IPS DF 6.9 (cell line): ENCODE data around the gene POLR3GL.
A peak's percentile ranks its signal among the peaks of the same experiment; 100 is the strongest.

Experiments
- DNase-seq: peaks from one replicate; pipeline ENCODE4 v3.0.0-alpha.2; 2013; ENCODE audit warnings: low read depth, low spot score
- H3K27ac ChIP-seq: one replicate; pipeline ENCODE4 v1.5.1; 2013; ENCODE audit warnings: low read length, control low read depth
- H3K27me3 ChIP-seq: 2 replicates; pipeline ENCODE4 v1.6.1; 2013; ENCODE audit warnings: mild to moderate bottlenecking, low read length; ENCODE audit not compliant: control insufficient read depth, insufficient read depth
- H3K36me3 ChIP-seq: 2 replicates; pipeline ENCODE4 v1.6.1; 2013; ENCODE audit warnings: low read length; ENCODE audit not compliant: control insufficient read depth, insufficient read depth
- H3K4me1 ChIP-seq: 2 replicates; pipeline ENCODE4 v1.6.1; 2013; ENCODE audit warnings: low read length; ENCODE audit not compliant: control insufficient read depth, insufficient read depth
- H3K4me3 ChIP-seq: 2 replicates; pipeline ENCODE4 v1.5.1; 2013; ENCODE audit warnings: mild to moderate bottlenecking, low read length
- H3K9me3 ChIP-seq: 2 replicates; pipeline ENCODE4 v1.6.1; 2013; ENCODE audit warnings: low read length, inconsistent platforms; ENCODE audit not compliant: control insufficient read depth, insufficient read depth
- WGBS: extraction: QIAGEN DNeasy Blood & Tissue Kit; methylation state at CpG from one replicate; pipeline ENCODE4 v1.1.7; 2013; ENCODE audit warnings: mixed read lengths, missing lambda C conversion rate; ENCODE audit not compliant: insufficient read length, insufficient coverage; 5-methylcytosine and 5-hydroxymethylcytosine counted together

Gene POLR3GL

DNA sequence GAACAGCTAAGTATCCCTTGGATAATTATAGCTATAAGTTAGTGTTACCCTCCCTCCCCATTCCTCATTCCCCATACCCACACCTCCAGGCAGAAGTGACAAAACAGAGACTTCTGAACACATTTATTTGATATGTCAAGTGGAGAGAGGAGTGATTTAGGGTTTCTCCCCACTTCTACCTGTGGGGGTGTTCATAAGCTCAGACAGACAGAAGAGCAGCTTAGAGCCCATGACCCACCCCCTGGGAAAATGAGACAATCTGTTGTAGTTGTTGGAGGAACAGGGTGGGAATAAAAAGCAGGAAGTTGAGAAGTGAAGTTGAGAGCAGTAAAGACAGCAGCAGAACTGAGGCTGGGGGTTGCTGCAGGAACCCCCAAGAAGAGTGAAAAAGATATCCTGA lies 5.2 kb upstream of the POLR3GL start:
- H3K27ac ChIP-seq = no peak overlapping the region
- no peaks in the 10 kb centered on the region for H3K9me3 ChIP-seq
- DNase-seq = no peak
- no peak overlapping the region for H3K4me3 ChIP-seq
- H3K36me3 ChIP-seq = no peaks in the 10 kb centered on the region
- peaks cover 31% of the 10 kb centered on the region for H3K27me3 ChIP-seq
- peaks cover 3% of the 10 kb centered on the region; the same call in 1 of the 2 replicates for H3K4me1 ChIP-seq

DNA sequence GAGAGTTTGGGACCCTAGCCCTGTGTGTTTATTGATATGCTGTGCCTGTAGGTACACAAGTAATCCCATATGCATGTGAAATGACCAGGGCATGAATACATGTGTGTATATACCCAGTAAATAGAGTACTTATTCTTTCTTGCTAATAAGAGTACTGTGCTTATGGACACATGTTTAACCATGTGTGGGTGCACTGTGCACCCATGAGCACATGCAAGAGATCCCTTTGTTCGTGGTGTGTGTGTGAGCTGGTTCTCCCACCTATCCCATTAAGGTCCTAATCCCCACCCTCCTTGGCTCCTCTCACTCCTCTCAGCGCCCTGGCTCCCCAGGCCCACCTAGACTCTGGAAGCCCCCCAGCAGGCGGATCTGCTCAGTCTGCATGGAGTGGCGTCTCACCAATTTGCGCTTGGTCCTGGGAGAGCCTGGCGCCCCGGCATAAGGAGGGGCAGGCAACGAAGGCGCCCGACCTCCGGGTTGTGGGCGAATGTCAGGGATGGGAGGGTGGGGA lies 4.5 kb upstream of the POLR3GL start:
- H3K4me3 ChIP-seq = peak overlapping the region; percentile 57; the same call in 1 of the 2 replicates

DNA sequence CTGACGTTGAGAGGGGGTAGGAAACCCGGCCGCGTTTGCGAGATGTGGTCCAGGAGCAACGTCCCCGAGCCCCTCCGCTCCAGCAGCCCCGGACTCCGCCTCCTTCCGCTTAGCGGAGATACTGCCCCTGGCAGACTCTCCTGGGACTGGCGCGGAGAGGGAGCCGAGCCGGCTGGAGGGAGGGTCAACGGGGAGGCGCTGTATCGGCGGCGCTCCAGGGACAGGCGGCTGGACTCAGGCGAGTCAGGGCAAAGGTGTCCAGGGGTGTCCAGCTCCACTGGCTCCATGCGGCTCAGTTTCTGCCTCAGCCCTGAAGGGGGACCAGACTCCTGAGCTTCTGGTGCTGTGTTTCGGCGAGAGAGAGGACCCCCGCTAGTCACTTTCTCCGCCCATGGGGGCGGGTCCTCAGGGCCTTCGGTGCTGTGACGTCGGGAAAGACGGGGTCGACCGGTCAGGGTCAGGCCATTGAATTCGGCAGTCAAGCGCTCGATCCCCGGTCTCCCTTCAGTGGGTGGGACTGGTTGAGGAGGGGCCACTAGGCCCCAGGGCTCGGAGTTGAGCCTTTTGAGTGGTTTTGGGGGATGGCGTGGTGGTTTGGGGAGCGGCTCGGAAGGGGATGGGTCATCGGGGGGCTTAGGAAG lies 3.9 kb upstream of the POLR3GL start:
- no peaks in the 10 kb centered on the region for H3K9me3 ChIP-seq
- H3K4me3 ChIP-seq = peak overlapping the region; percentile 57; the same call in 1 of the 2 replicates
- H3K36me3 ChIP-seq = no peaks in the 10 kb centered on the region
- peaks cover 31% of the 10 kb centered on the region for H3K27me3 ChIP-seq
- peaks cover 3% of the 10 kb centered on the region; the same call in 1 of the 2 replicates for H3K4me1 ChIP-seq
- no peak overlapping the region for H3K27ac ChIP-seq
- WGBS = no CpG with 5 or more reads among the region's 44 CpGs
- peak; percentile 74 for DNase-seq

More for the DNA sequence above, 4.5 kb upstream of the POLR3GL start:
- Histone ChIP-seq H3K36me3 (no peaks in the 10 kb centered on the region), H3K27me3 (peaks cover 31% of the 10 kb centered on the region), H3K9me3 (no peaks in the 10 kb centered on the region), H3K4me1 (peaks cover 3% of the 10 kb centered on the region; the same call in 1 of the 2 replicates), H3K27ac (no peak overlapping the region)
- WGBS = no CpG with 5 or more reads among the region's 12 CpGs
- DNase-seq = no peak

DNA sequence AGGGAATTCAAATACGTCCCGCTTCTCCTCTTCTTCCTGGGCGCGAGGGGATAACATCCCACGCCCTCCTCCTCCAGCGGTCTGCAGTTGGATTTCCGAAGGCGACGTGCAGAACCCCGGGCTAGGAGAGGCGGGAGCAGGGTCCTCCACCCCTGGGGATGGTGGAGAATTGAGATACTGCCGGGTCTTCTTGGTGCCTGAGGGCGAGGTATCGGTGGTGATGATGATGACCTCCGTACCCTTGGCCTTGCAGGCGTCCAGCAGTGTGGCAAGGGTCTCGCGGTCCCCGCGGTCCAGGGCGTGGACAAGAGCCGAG lies 3.4 kb upstream of the POLR3GL start:
- WGBS = no CpG with 5 or more reads among the region's 22 CpGs
- Histone ChIP-seq H3K4me3 (peak overlapping the region; percentile 57; the same call in 1 of the 2 replicates), H3K36me3 (no peaks in the 10 kb centered on the region), H3K9me3 (no peaks in the 10 kb centered on the region), H3K4me1 (peaks cover 3% of the 10 kb centered on the region; the same call in 1 of the 2 replicates), H3K27me3 (peaks cover 29% of the 10 kb centered on the region), H3K27ac (no peak overlapping the region)
- DNase-seq = no peak

DNA sequence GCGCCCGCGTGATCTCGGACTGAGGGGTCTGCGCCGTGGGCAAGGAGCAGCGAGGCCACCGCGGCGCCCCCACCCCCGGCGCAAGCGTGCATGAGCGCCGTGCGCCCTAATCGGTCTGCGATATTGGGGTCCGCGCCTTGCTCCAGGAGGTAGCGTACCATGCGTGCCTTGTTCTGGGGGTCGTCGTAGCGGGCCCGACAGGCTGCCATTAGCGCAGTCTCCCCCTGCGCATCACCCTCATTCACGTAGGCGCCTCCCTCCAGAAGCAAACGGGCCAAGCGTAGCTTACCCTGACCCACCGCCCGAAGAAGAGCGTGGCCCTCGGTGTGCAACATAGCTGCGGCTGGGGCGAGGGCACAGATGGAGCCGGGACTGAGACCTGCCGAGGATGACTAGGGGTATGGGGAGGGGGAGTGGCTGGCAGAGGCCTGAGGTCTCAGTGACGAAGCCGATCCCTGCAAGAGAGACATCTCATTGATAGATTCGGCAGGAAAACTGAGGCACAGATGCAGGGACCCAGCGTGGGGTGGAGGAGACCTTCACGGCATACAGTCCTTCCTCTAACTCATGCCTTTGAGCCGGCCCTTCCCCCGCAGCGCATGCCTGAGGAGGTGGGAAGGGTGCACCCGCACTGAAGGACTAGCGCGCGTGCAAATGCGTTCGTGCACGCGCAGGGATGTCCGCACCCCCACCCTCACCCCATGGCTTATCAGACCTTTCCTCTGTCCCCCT lies 2.9 kb upstream of the POLR3GL start:
- Histone ChIP-seq H3K36me3 (no peaks in the 10 kb centered on the region), H3K9me3 (no peaks in the 10 kb centered on the region), H3K4me1 (peaks cover 3% of the 10 kb centered on the region; the same call in 1 of the 2 replicates), H3K27ac (no peak overlapping the region), H3K27me3 (peaks cover 29% of the 10 kb centered on the region), H3K4me3 (peak overlapping the region; percentile 57; the same call in 1 of the 2 replicates)
- DNase-seq = no peak
- WGBS = no CpG with 5 or more reads among the region's 57 CpGs

DNA sequence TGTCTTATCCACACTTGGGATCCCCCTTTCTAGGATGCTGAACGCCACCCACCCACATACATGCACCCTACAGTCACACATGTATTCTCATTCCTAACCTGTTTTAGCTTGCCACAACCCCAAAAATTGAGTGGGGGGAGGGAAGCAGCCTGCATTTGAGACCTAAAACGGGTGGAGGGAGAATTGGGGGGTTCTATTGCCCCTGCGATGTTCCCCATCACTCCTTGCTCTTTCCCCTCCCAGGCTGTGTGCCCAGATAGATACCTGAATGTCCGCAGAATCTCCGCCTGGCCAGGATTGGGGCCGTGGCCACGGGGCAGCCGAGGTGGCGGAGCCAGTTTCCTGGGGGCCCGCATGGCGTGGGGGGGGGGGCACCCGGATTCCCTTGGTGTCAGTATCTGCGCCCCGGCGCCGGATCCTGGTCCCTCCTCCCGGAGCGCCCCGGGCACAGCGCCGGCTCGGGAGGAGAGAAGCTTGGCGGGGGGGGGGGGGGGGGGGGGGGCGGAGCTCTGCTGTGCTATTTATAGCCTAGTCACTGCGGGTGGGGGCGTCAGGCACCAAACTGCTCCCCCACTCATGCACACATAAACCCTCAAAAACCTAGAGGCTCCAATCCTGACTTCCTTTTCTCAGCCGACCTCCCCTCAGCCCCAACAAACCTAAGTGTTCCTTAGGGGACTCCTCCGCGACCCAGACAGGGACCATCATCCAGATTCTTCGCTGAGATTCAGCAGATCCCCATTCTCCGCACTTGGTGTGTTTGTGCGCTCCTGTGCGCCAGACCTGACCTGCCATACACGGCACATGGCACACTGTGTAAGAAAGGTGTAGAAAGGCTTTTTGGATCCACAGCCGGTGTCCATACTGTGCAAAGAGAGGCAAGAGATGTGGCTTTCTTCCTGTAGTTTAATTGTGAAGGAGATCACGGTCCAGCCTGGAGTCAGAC lies 2.1 kb upstream of the POLR3GL start:
- no peak for DNase-seq
- Histone ChIP-seq H3K27ac (no peak overlapping the region), H3K36me3 (no peaks in the 10 kb centered on the region), H3K27me3 (peaks cover 29% of the 10 kb centered on the region), H3K9me3 (no peaks in the 10 kb centered on the region), H3K4me1 (peaks cover 3% of the 10 kb centered on the region; the same call in 1 of the 2 replicates), H3K4me3 (peak overlapping the region; percentile 57; the same call in 1 of the 2 replicates)
- WGBS = no CpG with 5 or more reads among the region's 36 CpGs

DNA sequence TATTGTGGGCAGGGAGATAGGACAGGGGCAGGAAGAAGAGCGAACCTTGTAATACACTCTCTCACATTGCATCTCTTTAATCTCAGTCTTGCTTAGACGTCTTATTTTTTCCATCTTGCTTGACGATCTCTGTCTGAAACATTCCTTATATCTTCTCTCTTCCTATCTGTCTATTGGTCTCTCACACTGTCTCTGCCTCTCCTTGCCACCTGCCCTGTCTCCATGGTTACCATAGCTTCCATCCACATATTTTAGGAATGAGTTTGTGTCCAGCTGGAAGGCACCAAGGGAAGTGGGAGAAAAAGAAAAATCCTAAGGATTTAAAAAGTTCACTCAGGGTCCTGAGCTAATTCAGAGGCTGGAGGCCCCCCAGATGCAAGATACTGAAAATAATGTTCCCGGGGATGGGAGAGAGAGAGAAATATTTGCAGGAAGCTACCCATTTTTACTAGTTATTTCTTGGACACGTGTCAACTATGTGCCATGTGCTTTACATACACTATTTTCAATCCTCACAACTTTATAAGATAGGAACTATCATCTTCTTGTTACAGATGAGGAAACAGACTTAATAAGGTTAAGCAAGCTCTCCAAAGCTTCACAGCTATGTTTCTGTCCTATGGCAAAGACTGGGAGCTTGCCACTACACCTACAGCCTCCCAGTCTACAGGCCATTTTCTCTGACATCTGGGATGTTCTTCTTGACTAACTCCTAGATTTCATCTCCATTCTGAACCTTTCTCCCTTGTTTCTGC lies 1.0 kb upstream of the POLR3GL start:
- H3K27me3 ChIP-seq = peaks cover 29% of the 10 kb centered on the region
- no peak overlapping the region for H3K27ac ChIP-seq
- no CpG with 5 or more reads among the region's 5 CpGs for WGBS
- DNase-seq = no peak
- no peaks in the 10 kb centered on the region for H3K36me3 ChIP-seq
- no peaks in the 10 kb centered on the region for H3K9me3 ChIP-seq
- H3K4me1 ChIP-seq = peaks cover 3% of the 10 kb centered on the region; the same call in 1 of the 2 replicates
- no peak overlapping the region for H3K4me3 ChIP-seq

DNA sequence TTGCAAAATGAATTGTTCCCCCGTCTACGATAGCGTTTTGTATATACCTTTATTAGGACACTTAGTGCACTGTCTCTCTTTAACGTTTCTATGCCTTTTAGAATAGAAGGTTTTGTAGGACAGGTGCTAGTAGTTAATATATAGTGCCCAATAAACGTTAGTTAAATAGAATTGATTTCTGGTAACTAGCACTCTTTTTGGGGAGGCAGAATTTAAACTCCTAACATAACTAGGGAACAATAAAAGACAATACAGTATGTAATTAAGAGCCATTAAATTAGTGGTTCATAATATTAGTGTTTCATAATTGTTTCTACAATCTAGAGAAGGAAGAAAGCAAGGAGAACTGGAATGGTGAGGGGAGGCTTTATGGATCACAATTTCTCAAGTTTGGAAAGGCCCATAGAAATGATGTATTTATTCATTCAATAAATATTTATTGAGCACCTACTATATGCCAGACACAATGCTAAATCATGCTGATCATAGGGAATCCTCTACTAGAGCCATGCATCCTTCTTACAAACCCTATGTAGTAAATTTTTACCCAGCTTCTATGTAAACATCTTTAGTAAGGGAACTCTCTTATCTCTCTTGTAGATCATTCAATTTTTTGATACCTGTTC lies 742 bp downstream of the POLR3GL start:
- Histone ChIP-seq H3K9me3 (no peaks in the 10 kb centered on the region), H3K27ac (no peak overlapping the region)

DNA sequence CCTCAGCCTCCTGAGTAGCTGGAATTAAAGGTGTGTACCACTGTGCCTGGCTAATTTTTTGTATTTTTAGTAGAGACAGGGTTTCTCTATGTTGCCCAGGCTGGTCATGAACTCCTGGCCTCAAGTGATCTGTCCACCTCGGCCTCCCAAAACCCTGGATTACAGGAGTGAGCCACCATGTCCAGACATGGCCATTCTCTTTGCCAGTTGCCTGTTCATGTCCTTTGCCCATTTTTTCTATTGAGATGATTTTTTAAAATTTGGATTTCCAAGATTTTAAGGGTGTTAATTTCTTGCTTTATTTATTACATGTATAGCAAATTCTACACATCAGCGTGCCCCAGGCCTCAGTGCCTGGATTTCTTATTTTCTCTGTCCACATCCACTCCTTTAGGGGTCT lies 2.8 kb downstream of the POLR3GL start:
- no CpG with 5 or more reads among the region's 2 CpGs for WGBS
- peaks cover 13% of the 10 kb centered on the region for H3K27me3 ChIP-seq
- H3K27ac ChIP-seq = no peak overlapping the region
- peaks cover 3% of the 10 kb centered on the region; the same call in 1 of the 2 replicates for H3K4me1 ChIP-seq
- H3K9me3 ChIP-seq = no peaks in the 10 kb centered on the region
- DNase-seq = no peak
- H3K4me3 ChIP-seq = no peak overlapping the region
- H3K36me3 ChIP-seq = no peaks in the 10 kb centered on the region

More for the DNA sequence above, 742 bp downstream of the POLR3GL start:
- H3K4me3 ChIP-seq = peak overlapping the region; percentile 42; the same call in 1 of the 2 replicates
- DNase-seq = no peak
- no CpG with 5 or more reads among the region's 5 CpGs for WGBS
- peaks cover 21% of the 10 kb centered on the region for H3K27me3 ChIP-seq
- H3K36me3 ChIP-seq = no peaks in the 10 kb centered on the region
- peaks cover 3% of the 10 kb centered on the region; the same call in 1 of the 2 replicates for H3K4me1 ChIP-seq
